GM12865 (cell line): Measurements from ENCODE around the gene FH.

ENCODE experiments used
- DNase-seq: peaks from one replicate; pipeline ENCODE4 v3.0.0; 2010; ENCODE audit warnings: low read depth
- H3K4me3 ChIP-seq: 2 replicates; pipeline ENCODE4 v1.5.1; 2011; ENCODE audit warnings: mild to moderate bottlenecking, low read depth, low read length, control low read depth
- CTCF ChIP-seq: IDR thresholded peaks from 2 replicates; pipeline ENCODE4 v1.5.1; 2011; ENCODE audit warnings: low read length, control low read depth, low read depth, inconsistent platforms; ENCODE audit not compliant: insufficient read depth; ENCODE audit errors: missing control alignments

The FH gene

GRCh38 chr1:241519308-241520079, at the start of gene FH:
FH (minus strand) TSS chr1:241519755; CDS start chr1:241519722, 33 bp downstream.
- no peak for TF ChIP-seq CTCF
- DNase-seq = peak; percentile 97
- peak within 1 kb of the TSS; percentile 69 for H3K4me3 ChIP-seq

- DNase-seq = no peak
- no peak for TF ChIP-seq CTCF
- H3K4me3 ChIP-seq = no peak overlapping the region
Measured at GRCh38 chr1:241560849-241561187, 41.3 kb upstream of the FH start.

DNA sequence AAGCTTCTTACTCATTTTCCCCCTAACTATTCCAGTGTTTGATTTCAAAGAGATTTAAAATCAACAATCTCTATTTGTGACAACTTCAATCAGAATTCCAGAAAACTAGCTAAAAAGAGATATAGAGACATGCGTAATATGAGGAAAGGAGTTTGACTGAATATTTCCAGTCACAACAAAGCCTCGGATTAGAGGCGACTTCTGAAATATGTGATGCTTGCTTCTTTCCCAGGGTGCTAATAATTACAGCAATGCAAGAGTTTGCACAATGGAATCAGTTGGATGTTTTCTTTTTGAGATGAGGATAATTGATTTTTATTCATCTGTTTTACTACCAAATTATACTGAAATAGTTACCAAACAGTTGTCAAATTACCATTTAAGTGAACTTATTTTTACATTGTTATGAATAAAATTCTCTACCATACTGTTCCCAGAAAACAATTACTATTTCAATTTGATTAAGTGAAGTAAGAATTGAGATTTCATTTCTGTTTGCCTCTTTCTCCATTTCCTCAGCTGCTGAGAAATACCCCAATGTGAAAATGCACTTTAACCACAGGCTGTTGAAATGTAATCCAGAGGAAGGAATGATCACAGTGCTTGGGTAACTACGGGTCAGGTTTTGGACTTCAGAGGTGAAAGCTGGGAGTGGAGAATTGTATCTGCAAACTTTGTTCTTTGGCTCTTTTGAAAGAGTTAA, 40.7 kb upstream of the FH start:
- H3K4me3 ChIP-seq = no peak overlapping the region
- no peak for DNase-seq
- TF ChIP-seq CTCF = no peak

DNA sequence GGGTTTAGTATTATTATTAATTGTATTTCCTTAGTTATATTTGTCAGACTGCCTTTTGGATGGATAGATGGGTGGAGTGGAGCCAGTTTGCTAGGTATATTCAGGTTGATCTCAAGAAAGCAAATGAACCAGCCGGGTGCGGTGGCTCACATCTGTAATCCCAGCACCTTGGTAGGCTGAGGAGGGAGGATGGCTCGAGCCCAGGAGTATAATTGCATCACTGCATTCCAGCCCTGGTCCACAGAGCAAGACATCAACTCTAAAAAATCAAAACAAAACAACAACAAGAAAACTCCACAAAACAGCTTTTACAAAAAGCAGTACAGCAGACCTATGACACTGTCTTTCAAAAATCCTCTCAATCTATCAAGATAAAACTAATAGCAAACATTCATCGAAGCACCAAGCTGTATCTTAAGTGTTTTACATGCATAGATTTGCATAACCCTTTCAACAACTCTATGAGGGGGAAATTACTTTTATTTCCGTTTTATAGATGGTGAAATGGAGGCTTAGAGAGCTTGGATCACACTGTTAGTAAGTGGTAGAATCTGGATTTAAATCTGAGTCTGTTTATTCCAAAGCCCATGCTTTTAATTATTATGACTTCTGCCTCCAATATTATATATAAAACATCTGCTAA, 38.1 kb upstream of the FH start:
- TF ChIP-seq CTCF = no peak

DNA sequence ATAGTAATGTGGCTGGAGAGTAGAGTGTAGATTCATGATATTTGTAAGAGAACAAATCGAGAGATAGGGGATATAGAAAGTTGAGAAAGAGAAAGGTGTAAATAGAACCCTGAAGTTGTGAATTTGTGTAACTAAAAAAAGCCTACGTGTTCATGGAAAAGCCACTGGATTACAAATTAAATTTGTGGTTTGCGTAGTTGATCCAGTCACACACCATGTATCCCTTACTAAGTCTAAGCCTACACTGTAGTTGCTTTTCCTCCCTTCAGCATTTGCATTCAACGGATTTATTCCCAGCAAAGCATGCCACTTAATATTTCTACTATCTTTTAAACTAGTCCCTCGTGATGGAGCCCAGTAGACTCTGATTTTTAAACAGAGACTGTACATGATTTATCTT, 37.5 kb upstream of the FH start:
- TF ChIP-seq CTCF = no peak
- no peak overlapping the region for H3K4me3 ChIP-seq
- DNase-seq = no peak

More for the DNA sequence above, 38.1 kb upstream of the FH start:
- DNase-seq = no peak
- no peak overlapping the region for H3K4me3 ChIP-seq

DNA sequence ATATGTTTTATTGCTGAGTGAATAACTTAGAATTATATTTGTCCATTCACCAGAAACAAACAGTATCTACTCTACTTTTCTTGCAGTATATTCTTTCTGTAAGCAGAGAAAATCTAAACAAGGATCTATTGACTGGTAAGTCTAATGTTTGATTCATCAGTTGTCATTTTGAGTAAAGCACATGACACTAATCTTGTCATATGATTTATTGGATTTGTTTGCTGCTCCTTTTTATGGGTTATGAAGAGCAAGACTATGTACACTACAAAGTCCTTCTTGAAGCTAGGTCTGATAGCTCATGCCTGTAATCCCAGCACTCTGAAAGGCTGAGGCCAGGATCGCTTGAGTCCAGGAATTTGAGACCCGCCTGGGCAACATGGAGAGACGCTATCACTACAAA, 36.0 kb upstream of the FH start:
- no peak for DNase-seq
- TF ChIP-seq CTCF = no peak
- H3K4me3 ChIP-seq = no peak overlapping the region
